ENCODE data around the gene ABCG1.

GRCh38 chr21:42214081-42214750 lies 4.7 kb upstream of the ABCG1 start:
- TF ChIP-seq FOXM1 (IDR thresholded peaks at IDR 0.05; ENCODE audit: borderline replicate concordance) (no peak), PKNOX1 (IDR thresholded peaks at IDR 0.05) (no peak), FOXA1 (IDR thresholded peaks at IDR 0.05) (no peak), SUZ12 (IDR thresholded peaks at IDR 0.05) (no peak), BHLHE40 (IDR thresholded peaks at IDR 0.05; ENCODE audit: borderline replicate concordance) (no peak), ELF4 (IDR thresholded peaks at IDR 0.05) (no peak), FOXK2 (IDR thresholded peaks at IDR 0.05) (no peak), NFRKB (IDR thresholded peaks at IDR 0.05) (no peak), TARDBP (IDR thresholded peaks at IDR 0.05) (no peak), L3MBTL2 (conservative IDR thresholded peaks at IDR 0.05) (no peak), LEF1 (IDR thresholded peaks at IDR 0.05; ENCODE audit: borderline replicate concordance) (no peak)

All from HEK293T (cell line).